ENCODE results near the gene CELA2B. TPM values are rescaled to one million over a fixed set of nuclear protein-coding genes. Genes with fewer than 3 reads are reported as not detected.

Gene CELA2B
- total and polyA plus RNA-seq, 2 of the 8 experiments (the other 6 are each of a cell fraction or from before 2014, with no cell fraction given), result not detected

DNA sequence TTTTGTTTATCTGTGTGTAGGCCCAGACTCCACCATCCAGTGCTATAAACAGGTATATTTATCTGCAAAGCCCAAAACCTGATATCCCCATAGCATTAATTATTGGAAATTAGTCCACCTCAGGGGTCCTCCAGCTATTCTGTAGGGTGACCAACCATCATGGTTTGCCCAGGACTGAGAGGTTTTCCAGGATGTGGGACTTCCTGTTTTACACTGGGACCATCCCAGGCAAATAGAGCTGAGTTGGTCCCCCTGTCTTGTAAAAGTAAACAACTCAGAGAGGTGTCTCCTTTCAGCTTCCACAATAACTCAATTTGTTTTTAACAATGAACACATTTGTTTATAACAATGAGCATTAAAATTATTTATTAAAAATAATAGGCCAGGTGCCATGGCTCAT lies 7.8 kb upstream of the CELA2B start:
- no peaks in the 10 kb centered on the region for H3K79me2 ChIP-seq (ENCODE audit: control insufficient read depth in 1 of 2, insufficient read depth in 2 of 2, low read length in 2 of 2)
- no peak overlapping the region for H3K23ac ChIP-seq (ENCODE audit: insufficient read length)
- no peak overlapping the region for H2BK12ac ChIP-seq (ENCODE audit: low read depth, low read length)
- no peak overlapping the region for H3K56ac ChIP-seq (replicated peaks; ENCODE audit: insufficient read length, low read depth, low read length)
- no peak overlapping the region for H2BK120ac ChIP-seq (replicated peaks; ENCODE audit: low read depth, low read length)
- H3K79me1 ChIP-seq (ENCODE audit: low read depth, low read length), result no peaks in the 10 kb centered on the region
- H3K9ac ChIP-seq (replicated peaks in 1 of 4; ENCODE audit: extremely low read depth in 1 of 4, low read depth in 3 of 4, low read length in 3 of 4), result no peak overlapping the region
- no peaks in the 10 kb centered on the region for H3K9me3 ChIP-seq (ENCODE audit: insufficient read depth in 2 of 2, low read depth in 1 of 2, low read length in 1 of 2)
- H3K4me2 ChIP-seq (ENCODE audit: insufficient read depth in 1 of 2, low read depth in 2 of 2, low read length in 2 of 2), result no peak overlapping the region
- H2BK20ac ChIP-seq (ENCODE audit: low read length), result no peak overlapping the region
- H2BK5ac ChIP-seq (ENCODE audit: low read depth, low read length), result no peak overlapping the region
- CTCF ChIA-PET (ENCODE audit: partially characterized antibody), result no interaction called here
- no peak overlapping the region for H2BK15ac ChIP-seq (ENCODE audit: low read length)
- DNase-seq (ENCODE audit: low read depth in 1 of 2, low spot score in 2 of 2) (no peak), FAIRE-seq (no peak)
- no peak overlapping the region for H4K91ac ChIP-seq (replicated peaks; ENCODE audit: insufficient read length, low read length)
- no peak overlapping the region for H2AK5ac ChIP-seq (ENCODE audit: low read depth, low read length)
- no peak overlapping the region for H3K27ac ChIP-seq (ENCODE audit: low read depth, low read length)
- no peak overlapping the region for H3K18ac ChIP-seq (ENCODE audit: extremely low read depth, low read length)
- no peaks in the 10 kb centered on the region for H3K23me2 ChIP-seq (ENCODE audit: low read depth, low read length)
- H4K20me1 ChIP-seq (replicated peaks in 1 of 2; ENCODE audit: control insufficient read depth in 1 of 2, insufficient read depth in 2 of 2, low read length in 2 of 2), result peaks cover 0 to 2% of the 10 kb centered on the region in 2 experiments
- no peak overlapping the region for H3K14ac ChIP-seq (ENCODE audit: insufficient read length)
- H2AFZ ChIP-seq (ENCODE audit: low read length), result no peak overlapping the region
- H3K4me1 ChIP-seq (replicated peaks in 1 of 4; ENCODE audit: control insufficient read depth in 3 of 4, insufficient read depth in 4 of 4, low read length in 3 of 4), result no peaks in the 10 kb centered on the region
- H3K4me3 ChIP-seq (ENCODE audit: extremely low read depth in 1 of 4, insufficient read depth in 2 of 4, low read depth in 3 of 4, low read length in 4 of 4), result no peak overlapping the region
- POLR2A ChIA-PET (ENCODE audit: partially characterized antibody), result no interaction called here
- no peaks in the 10 kb centered on the region for H3K36me3 ChIP-seq (ENCODE audit: control insufficient read depth in 2 of 4, insufficient read depth in 4 of 4, low read length in 3 of 4)
- H3K27me3 ChIP-seq (replicated peaks in 1 of 4; ENCODE audit: control insufficient read depth in 3 of 4, extremely low read depth in 1 of 4, insufficient read depth in 3 of 4, low read length in 3 of 4), result no peaks in the 10 kb centered on the region
- H4K8ac ChIP-seq (ENCODE audit: extremely low read depth, insufficient read depth, low read length), result no peak overlapping the region
- H3K4ac ChIP-seq (replicated peaks; ENCODE audit: insufficient read length, low read depth, low read length), result no peak overlapping the region
- H4K5ac ChIP-seq (ENCODE audit: insufficient read length, low read depth, low read length), result no peak overlapping the region
- TF ChIP-seq CHD1 (IDR thresholded peaks at IDR 0.05; ENCODE audit: low read depth, low read length) (no peak), TEAD4 (IDR thresholded peaks at IDR 0.05; ENCODE audit: low read depth, low read length) (no peak), EZH2 (IDR thresholded peaks at IDR 0.05; ENCODE audit: low read depth, low read length, severe bottlenecking) (no peak), KDM5A (IDR thresholded peaks at IDR 0.05; ENCODE audit: low read length) (no peak), SIN3A (conservative IDR thresholded peaks at IDR 0.05 in 1 of 2, IDR thresholded peaks at IDR 0.05 in 1 of 2; ENCODE audit: low read depth in 1 of 2, low read length in 2 of 2) (no peak), POU5F1 (IDR thresholded peaks at IDR 0.05; ENCODE audit: low read depth, low read length) (no peak)
- TF ChIP-seq, protein P1, sequence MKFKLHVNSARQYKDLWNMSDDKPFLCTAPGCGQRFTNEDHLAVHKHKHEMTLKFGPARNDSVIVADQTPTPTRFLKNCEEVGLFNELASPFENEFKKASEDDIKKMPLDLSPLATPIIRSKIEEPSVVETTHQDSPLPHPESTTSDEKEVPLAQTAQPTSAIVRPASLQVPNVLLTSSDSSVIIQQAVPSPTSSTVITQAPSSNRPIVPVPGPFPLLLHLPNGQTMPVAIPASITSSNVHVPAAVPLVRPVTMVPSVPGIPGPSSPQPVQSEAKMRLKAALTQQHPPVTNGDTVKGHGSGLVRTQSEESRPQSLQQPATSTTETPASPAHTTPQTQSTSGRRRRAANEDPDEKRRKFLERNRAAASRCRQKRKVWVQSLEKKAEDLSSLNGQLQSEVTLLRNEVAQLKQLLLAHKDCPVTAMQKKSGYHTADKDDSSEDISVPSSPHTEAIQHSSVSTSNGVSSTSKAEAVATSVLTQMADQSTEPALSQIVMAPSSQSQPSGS (IDR thresholded peaks at IDR 0.05; ENCODE audit: low read length), result no peak

Data from H1 (cell line).